Prostate gland (tissue), 2 donors: ENCODE measurements around the gene PPM1K.

Experiments
- CTCF ChIP-seq, 4 experiments: fragments of 200-600 bp in 2 of 4; fragments of 450-650 bp in 2 of 4; sonication (generic) in 2 of 4; IDR thresholded peaks; 1 replicate in 3 of 4; 2 replicates in 1 of 4; pipeline ENCODE4 v1.5.1; 2016 to 2019; ENCODE audit warnings: antibody characterized with exemption in 4 of 4, mild to moderate bottlenecking in 2 of 4, moderate library complexity in 2 of 4
- POLR2A ChIP-seq: fragments of 450-650 bp; IDR thresholded peaks from one replicate; pipeline ENCODE4 v1.6.1; 2016; ENCODE audit warnings: antibody characterized with exemption, mild to moderate bottlenecking
- POLR2AphosphoS5 ChIP-seq: sonication (generic); formaldehyde crosslinking; IDR thresholded peaks from one replicate; pipeline ENCODE4 v1.6.1; 2017; ENCODE audit warnings: antibody characterized with exemption

GRCh38 chr4:88219099-88219498 is 65.3 kb downstream of the PPM1K start:
- TF ChIP-seq POLR2A (no peak), CTCF (IDR thresholded peaks at IDR 0.05) (peak; percentile 28 to 88 (median 84)), POLR2AphosphoS5 (peak; percentile 34)
